ENCODE measurements around the gene ZFP36L1.
A peak's percentile ranks its signal among the peaks of the same experiment; 100 is the strongest.

- TF ChIP-seq POLR2A (IDR thresholded peaks at IDR 0.05) (no peak), CTCF (IDR thresholded peaks at IDR 0.05) (peak in 1 of 5 experiments; percentile 21)
These were observed 17.2 kb downstream of the ZFP36L1 start for GRCh38 chr14:68775614-68776126.
